CD4-positive, alpha-beta T cell treated with Interleukin-15 for 4 hours (primary cell): Measurements from ENCODE around the gene DDC.

Experiments used
- DNase-seq: peaks from one replicate; pipeline ENCODE4 v3.0.0-alpha.2; 2020; ENCODE audit warnings: low spot score

Gene DDC

GRCh38 chr7:50564640-50565558 lies at the start of gene DDC:
TSS of gene DDC (minus strand) at chr7:50565405. CDS start at chr7:50544085, 21,320 bp downstream.
- DNase-seq: no peak

- DNase-seq: no peak
These were observed 48.3 kb upstream of the DDC start for GRCh38 chr7:50613473-50613872.

GRCh38 chr7:50612704-50613103 lies 47.5 kb upstream of the DDC start:
- DNase-seq: no peak

- peak; percentile 73 for DNase-seq
These were observed 45.5 kb upstream of the DDC start for GRCh38 chr7:50610521-50611277.

- peak; percentile 42 for DNase-seq
These were observed 43.1 kb upstream of the DDC start for GRCh38 chr7:50608196-50608906.

- no peak for DNase-seq
These were observed 42.4 kb upstream of the DDC start for GRCh38 chr7:50607524-50608125.

- DNase-seq: no peak
These were observed 39.9 kb upstream of the DDC start for GRCh38 chr7:50605059-50605458.

- DNase-seq: no peak
These were observed 38.1 kb upstream of the DDC start for GRCh38 chr7:50603287-50603686.

GRCh38 chr7:50599385-50599784 lies 34.2 kb upstream of the DDC start:
- no peak for DNase-seq

GRCh38 chr7:50598460-50599343 lies 33.5 kb upstream of the DDC start:
- no peak for DNase-seq

- no peak for DNase-seq
These were observed 31.3 kb upstream of the DDC start for GRCh38 chr7:50596484-50596883.

- DNase-seq: peak; percentile 27
These were observed 30.4 kb upstream of the DDC start for GRCh38 chr7:50595491-50596102.

GRCh38 chr7:50594734-50595485 lies 29.7 kb upstream of the DDC start:
- DNase-seq: no peak

- DNase-seq: no peak
These were observed 28.9 kb upstream of the DDC start for GRCh38 chr7:50594136-50594535.

GRCh38 chr7:50592940-50593339 lies 27.7 kb upstream of the DDC start:
- no peak for DNase-seq

GRCh38 chr7:50591480-50592438 lies 26.6 kb upstream of the DDC start:
- no peak for DNase-seq

- DNase-seq: no peak
These were observed 25.9 kb upstream of the DDC start for GRCh38 chr7:50591098-50591479.

- DNase-seq: no peak
These were observed 25.3 kb upstream of the DDC start for GRCh38 chr7:50590535-50590934.

GRCh38 chr7:50589364-50589763 lies 24.2 kb upstream of the DDC start:
- no peak for DNase-seq
